Stimulated activated CD8-positive, alpha-beta memory T cell treated with anti-CD3 and anti-CD28 coated beads, Interleukin-15, amount 100 ng/mL, for 24 hours (primary cell): ENCODE results near the gene ROBO2.

ENCODE experiments used
- DNase-seq: peaks from one replicate; pipeline ENCODE4 v3.0.0-alpha.2; 2020; ENCODE audit warnings: low read depth

Gene ROBO2

GRCh38 chr3:77686560-77686959, 646.7 kb downstream of the ROBO2 start:
- no peak for DNase-seq

- no peak for DNase-seq
Observed at GRCh38 chr3:77687545-77687944, 647.6 kb downstream of the ROBO2 start.

- DNase-seq, result no peak
Observed at GRCh38 chr3:77690284-77690845, 650.5 kb downstream of the ROBO2 start.

- no peak for DNase-seq
Observed at GRCh38 chr3:77693147-77693546, 653.2 kb downstream of the ROBO2 start.

- DNase-seq, result no peak
Observed at GRCh38 chr3:77699125-77699691, 659.3 kb downstream of the ROBO2 start.
